ENCODE results near the gene PAQR6. TPM values are rescaled to one million over a fixed set of nuclear protein-coding genes. Genes with fewer than 3 reads are reported as not detected.
A peak's percentile ranks its signal among the peaks of the same experiment; 100 is the strongest.

The PAQR6 gene
- total RNA-seq, 1 donor from 2014 or later: 32.0 TPM

- no peaks in the 10 kb centered on the region for H3K27me3 Mint-ChIP-seq (ENCODE audit: low read depth)
- no peak for TF ChIP-seq CTCF (IDR thresholded peaks at IDR 0.05; ENCODE audit: unreplicated experiment)
- H3K4me3 Mint-ChIP-seq: peak overlapping the region; percentile 80
- H3K9me3 Mint-ChIP-seq: no peaks in the 10 kb centered on the region
- peaks cover 3% of the 10 kb centered on the region for H3K36me3 Mint-ChIP-seq
- H3K27ac Mint-ChIP-seq: peak overlapping the region; percentile 90
- H3K4me1 Mint-ChIP-seq: peaks cover 16% of the 10 kb centered on the region
- peak; percentile 76 to 86 for DNase-seq (ENCODE audit: low spot score in 2 of 2, unreplicated experiment in 2 of 2)
Measured at GRCh38 chr1:156291226-156292061, 43.6 kb upstream of the PAQR6 start.

DNA sequence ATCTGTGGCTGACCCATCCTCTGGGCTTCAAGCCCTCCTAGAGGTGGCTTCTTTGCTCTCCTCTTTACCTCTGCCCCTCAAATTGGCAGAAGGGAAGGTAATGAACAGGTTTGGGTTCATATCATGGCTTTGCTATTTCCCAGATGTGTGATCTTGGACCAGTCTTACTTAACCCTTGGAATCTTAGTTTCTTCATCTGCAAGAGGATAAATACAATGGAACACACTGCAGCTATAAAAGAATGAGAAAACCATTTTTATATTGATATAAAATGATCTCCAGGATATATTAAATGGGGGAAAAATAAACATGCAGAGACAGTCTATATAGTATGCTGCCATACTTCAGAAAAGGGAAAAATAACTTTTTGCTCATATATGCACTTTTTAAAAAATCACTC, 42.0 kb upstream of the PAQR6 start:
- Mint-ChIP-seq H3K36me3 (peaks cover 3% of the 10 kb centered on the region), H3K27me3 (ENCODE audit: low read depth) (no peaks in the 10 kb centered on the region), H3K9me3 (no peaks in the 10 kb centered on the region), H3K27ac (no peak overlapping the region), H3K4me3 (no peak overlapping the region), H3K4me1 (peaks cover 8% of the 10 kb centered on the region)
- DNase-seq (ENCODE audit: low spot score in 2 of 2, unreplicated experiment in 2 of 2): no peak
- no peak for TF ChIP-seq CTCF (IDR thresholded peaks at IDR 0.05; ENCODE audit: unreplicated experiment)

DNA sequence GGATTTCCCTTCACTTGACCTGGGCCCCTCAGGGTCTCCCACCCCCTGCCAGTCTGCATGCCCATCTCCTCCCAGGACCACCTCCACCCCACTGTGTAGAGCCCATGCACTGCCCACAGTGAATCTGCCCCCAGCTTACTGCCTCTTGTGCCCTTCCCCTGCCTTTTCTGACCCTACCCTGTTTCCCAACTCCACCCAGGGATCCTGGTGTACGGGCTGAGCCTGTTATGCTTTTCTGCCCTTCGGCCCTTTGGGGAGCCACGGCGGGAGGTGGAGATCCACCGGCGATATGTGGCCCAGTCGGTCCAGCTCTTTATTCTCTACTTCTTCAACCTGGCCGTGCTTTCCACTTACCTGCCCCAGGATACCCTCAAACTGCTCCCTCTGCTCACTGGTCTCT, 38.2 kb upstream of the PAQR6 start:
- TF ChIP-seq CTCF (IDR thresholded peaks at IDR 0.05; ENCODE audit: unreplicated experiment): no peak
- Mint-ChIP-seq H3K36me3 (peaks cover 3% of the 10 kb centered on the region), H3K4me1 (peaks cover 29% of the 10 kb centered on the region), H3K4me3 (no peak overlapping the region), H3K27me3 (ENCODE audit: low read depth) (no peaks in the 10 kb centered on the region), H3K9me3 (no peaks in the 10 kb centered on the region), H3K27ac (no peak overlapping the region)
- DNase-seq (ENCODE audit: low spot score in 2 of 2, unreplicated experiment in 2 of 2): no peak

GRCh38 chr1:156285437-156285836, 37.6 kb upstream of the PAQR6 start:
- Mint-ChIP-seq H3K36me3 (peaks cover 3% of the 10 kb centered on the region), H3K9me3 (no peaks in the 10 kb centered on the region), H3K4me1 (peaks cover 33% of the 10 kb centered on the region), H3K27ac (no peak overlapping the region), H3K27me3 (ENCODE audit: low read depth) (no peaks in the 10 kb centered on the region), H3K4me3 (no peak overlapping the region)
- TF ChIP-seq CTCF (IDR thresholded peaks at IDR 0.05; ENCODE audit: unreplicated experiment): no peak
- no peak for DNase-seq (ENCODE audit: low spot score in 2 of 2, unreplicated experiment in 2 of 2)

DNA sequence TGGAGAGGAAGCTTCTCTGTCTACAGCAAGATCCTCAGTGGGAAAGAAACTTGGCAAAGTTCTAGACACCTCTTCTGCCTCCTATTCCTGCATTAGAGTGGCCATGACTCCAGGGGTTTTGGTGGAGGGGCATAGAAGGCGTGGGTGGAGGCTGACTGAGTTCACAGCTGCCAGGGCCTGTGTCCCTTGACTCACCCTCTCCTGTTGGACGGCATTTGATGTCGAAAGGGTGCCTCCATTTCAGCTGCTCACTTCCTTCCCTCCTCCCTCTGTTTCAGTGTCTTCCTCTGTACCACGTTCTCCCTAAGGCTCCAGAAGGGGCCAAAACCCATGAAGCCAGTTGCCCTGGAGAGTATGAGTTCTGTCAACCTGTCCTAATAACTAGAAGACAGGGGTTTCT, 36.9 kb upstream of the PAQR6 start:
- no peak overlapping the region for H3K27ac Mint-ChIP-seq
- no peaks in the 10 kb centered on the region for H3K9me3 Mint-ChIP-seq
- H3K4me3 Mint-ChIP-seq: peak overlapping the region; percentile 86
- no peaks in the 10 kb centered on the region for H3K27me3 Mint-ChIP-seq (ENCODE audit: low read depth)
- peaks cover 3% of the 10 kb centered on the region for H3K36me3 Mint-ChIP-seq
- no peak for DNase-seq (ENCODE audit: low spot score in 2 of 2, unreplicated experiment in 2 of 2)
- TF ChIP-seq CTCF (IDR thresholded peaks at IDR 0.05; ENCODE audit: unreplicated experiment): no peak
- H3K4me1 Mint-ChIP-seq: peaks cover 33% of the 10 kb centered on the region

All from mesothelial cell of epicardium (in vitro differentiated cells).